Trophoblast cell (in vitro differentiated cells and primary cell): ENCODE results near the gene IGFN1.

Experiments
- DNase-seq, 2 donors: peaks; one replicate each; pipeline ENCODE4 v3.0.0-alpha.2; 2016
- H2AFZ ChIP-seq: 2 replicates; pipeline ENCODE4 v1.6.1; 2013; ENCODE audit warnings: low read length, moderate library complexity, mild to moderate bottlenecking; ENCODE audit not compliant: insufficient read depth, poor library complexity
- H2AK5ac ChIP-seq: 2 replicates; pipeline ENCODE4 v1.6.1; 2013; ENCODE audit warnings: mild to moderate bottlenecking, low read length
- H2BK120ac ChIP-seq: 2 replicates; pipeline ENCODE4 v1.6.1; 2013; ENCODE audit warnings: low read length, mild to moderate bottlenecking, moderate library complexity; ENCODE audit not compliant: insufficient read depth, poor library complexity
- H2BK12ac ChIP-seq: 2 replicates; pipeline ENCODE4 v1.6.1; 2013; ENCODE audit warnings: mild to moderate bottlenecking, low read length, moderate library complexity
- H2BK5ac ChIP-seq: 2 replicates; pipeline ENCODE4 v1.6.1; 2013; ENCODE audit warnings: low read length, low read depth, moderate library complexity, mild to moderate bottlenecking; ENCODE audit not compliant: poor library complexity
- H3K14ac ChIP-seq: 2 replicates; pipeline ENCODE4 v1.6.1; 2013; ENCODE audit warnings: mild to moderate bottlenecking, low read length
- H3K18ac ChIP-seq: 2 replicates; pipeline ENCODE4 v1.6.1; 2013; ENCODE audit warnings: mild to moderate bottlenecking, low read length
- H3K23ac ChIP-seq: 2 replicates; pipeline ENCODE4 v1.6.1; 2013; ENCODE audit warnings: low read length
- H3K27ac ChIP-seq: 2 replicates; pipeline ENCODE4 v1.5.1; 2013; ENCODE audit warnings: low read depth, mild to moderate bottlenecking, inconsistent platforms, low read length, moderate library complexity
- H3K27me3 ChIP-seq: 2 replicates; pipeline ENCODE4 v1.6.1; 2013; ENCODE audit warnings: inconsistent platforms, mild to moderate bottlenecking, low read length, moderate library complexity; ENCODE audit not compliant: insufficient read depth
- H3K36me3 ChIP-seq, 2 experiments: 1 replicate in 1 of 2; 2 replicates in 1 of 2; pipeline ENCODE4 v1.6.1; 2013; ENCODE audit warnings: low read length in 2 of 2, mild to moderate bottlenecking in 2 of 2, moderate library complexity in 1 of 2; ENCODE audit not compliant: insufficient read depth in 2 of 2, control insufficient read depth in 1 of 2
- H3K4ac ChIP-seq: 2 replicates; pipeline ENCODE4 v1.6.1; 2013; ENCODE audit warnings: low read depth, mild to moderate bottlenecking, low read length, moderate library complexity
- H3K4me1 ChIP-seq, 2 experiments: 1 replicate in 1 of 2; 2 replicates in 1 of 2; pipeline ENCODE4 v1.6.1; 2013; ENCODE audit warnings: low read length in 2 of 2, mild to moderate bottlenecking in 2 of 2, moderate library complexity in 1 of 2; ENCODE audit not compliant: insufficient read depth in 2 of 2, control insufficient read depth in 1 of 2
- H3K4me2 ChIP-seq: 2 replicates; pipeline ENCODE4 v1.6.1; 2013; ENCODE audit warnings: inconsistent platforms, mild to moderate bottlenecking, low read length, moderate library complexity
- H3K4me3 ChIP-seq: 2 replicates; pipeline ENCODE4 v1.5.1; 2013; ENCODE audit warnings: mild to moderate bottlenecking, low read depth, low read length, inconsistent platforms
- H3K79me1 ChIP-seq: one replicate; pipeline ENCODE4 v1.6.1; 2013; ENCODE audit warnings: low read length
- H3K79me2 ChIP-seq: 2 replicates; pipeline ENCODE4 v1.6.1; 2013; ENCODE audit warnings: low read length, mild to moderate bottlenecking; ENCODE audit not compliant: control insufficient read depth, insufficient read depth, poor library complexity
- H3K9ac ChIP-seq: 2 replicates; pipeline ENCODE4 v1.6.1; 2013; ENCODE audit warnings: mild to moderate bottlenecking, low read length
- H3K9me3 ChIP-seq: 2 replicates; pipeline ENCODE4 v1.6.1; 2013; ENCODE audit warnings: low read depth, mild to moderate bottlenecking, control low read depth, inconsistent platforms, low read length; ENCODE audit not compliant: insufficient read depth
- H4K12ac ChIP-seq: 2 replicates; pipeline ENCODE4 v1.6.1; 2013; ENCODE audit warnings: low read depth, mild to moderate bottlenecking, low read length, moderate library complexity
- H4K8ac ChIP-seq: 2 replicates; pipeline ENCODE4 v1.6.1; 2013; ENCODE audit warnings: low read depth, mild to moderate bottlenecking, low read length, moderate library complexity
- H4K91ac ChIP-seq: one replicate; pipeline ENCODE4 v1.6.1; 2013; ENCODE audit warnings: low read depth, mild to moderate bottlenecking, low read length, moderate library complexity
- WGBS: extraction: QIAGEN DNeasy Blood & Tissue Kit; methylation state at CpG from one replicate; pipeline ENCODE4 v1.1.7; 2013; ENCODE audit warnings: missing lambda C conversion rate; ENCODE audit not compliant: insufficient read length, insufficient coverage; ENCODE audit errors: extremely low coverage; 5-methylcytosine and 5-hydroxymethylcytosine counted together

IGFN1 gene

GRCh38 chr1:201276891-201277290 is 86.3 kb downstream of the IGFN1 start:
- Histone ChIP-seq H2AK5ac (no peak overlapping the region), H4K8ac (no peak overlapping the region), H3K27me3 (no peaks in the 10 kb centered on the region), H3K79me2 (no peaks in the 10 kb centered on the region), H3K14ac (no peak overlapping the region), H4K91ac (no peak overlapping the region), H4K12ac (no peak overlapping the region), H3K9me3 (peaks cover 2% of the 10 kb centered on the region), H2AFZ (no peak overlapping the region), H3K27ac (no peak overlapping the region), H3K4me3 (no peak overlapping the region), H3K36me3 (no peaks in the 10 kb centered on the region), H2BK12ac (no peak overlapping the region), H3K23ac (no peak overlapping the region), H3K4me2 (no peak overlapping the region), H2BK5ac (no peak overlapping the region), H3K79me1 (peaks cover 4% of the 10 kb centered on the region), H3K9ac (no peak overlapping the region), H3K4me1 (peaks cover 19 to 21% of the 10 kb centered on the region in 2 experiments), H2BK120ac (no peak overlapping the region), H3K18ac (no peak overlapping the region), H3K4ac (no peak overlapping the region)
- no CpG with 5 or more reads among the region's 6 CpGs for WGBS
- DNase-seq, result no peak

DNA sequence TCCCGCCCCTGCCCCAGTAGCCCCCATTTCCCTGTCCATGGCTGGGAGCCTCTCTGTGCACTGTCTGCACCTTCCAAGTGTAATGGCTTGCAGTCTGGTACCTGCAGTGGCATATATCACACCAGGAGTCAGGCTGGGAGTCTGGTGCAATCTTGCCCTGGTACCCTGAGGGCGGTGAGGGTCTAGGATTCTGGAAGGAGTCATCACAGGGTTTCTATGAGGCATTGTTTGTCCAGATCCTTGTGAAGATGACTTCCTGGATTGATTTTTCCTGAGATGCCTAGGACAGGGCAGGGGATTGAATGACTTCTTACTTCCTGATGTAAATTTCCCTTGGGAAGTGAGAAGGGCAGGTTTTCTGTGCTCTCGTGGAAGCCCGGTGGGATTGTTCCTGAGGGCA is 86.8 kb downstream of the IGFN1 start:
- Histone ChIP-seq H2BK120ac (no peak overlapping the region), H3K4me3 (no peak overlapping the region), H3K23ac (no peak overlapping the region), H3K14ac (no peak overlapping the region), H2AFZ (no peak overlapping the region), H3K27me3 (no peaks in the 10 kb centered on the region), H3K4me1 (peaks cover 19 to 21% of the 10 kb centered on the region in 2 experiments), H4K8ac (no peak overlapping the region), H3K9ac (no peak overlapping the region), H3K4ac (no peak overlapping the region), H4K91ac (no peak overlapping the region), H3K9me3 (peaks cover 2% of the 10 kb centered on the region), H3K36me3 (no peaks in the 10 kb centered on the region), H2BK5ac (no peak overlapping the region), H3K79me1 (peaks cover 4% of the 10 kb centered on the region), H4K12ac (no peak overlapping the region), H3K18ac (no peak overlapping the region), H2BK12ac (no peak overlapping the region), H3K4me2 (no peak overlapping the region), H2AK5ac (no peak overlapping the region), H3K27ac (no peak overlapping the region), H3K79me2 (no peaks in the 10 kb centered on the region)
- peak; percentile 46 to 60 for DNase-seq
- WGBS, result no CpG with 5 or more reads among the region's 4 CpGs
